ENCODE data around the gene PTPRG.

The PTPRG gene

GRCh38 chr3:62323241-62323640 lies 761.9 kb downstream of the PTPRG start:
- in situ Hi-C loops (cut with HindIII; ENCODE audit: low pct_unique_long_range_greater_than_20kb, low sequenced_read_pairs): no loop called here
- no peak for TF ChIP-seq JUND (IDR thresholded peaks at IDR 0.05; ENCODE audit: low read depth)
- DNase-seq (ENCODE audit: low read depth in 1 of 2, low spot score in 1 of 2): no peak

GRCh38 chr3:62325896-62326295 lies 764.5 kb downstream of the PTPRG start:
- no peak for TF ChIP-seq JUND (IDR thresholded peaks at IDR 0.05; ENCODE audit: low read depth)
- DNase-seq (ENCODE audit: low read depth in 1 of 2, low spot score in 1 of 2): peak in 1 of 2 experiments; percentile 9
- in situ Hi-C loops (cut with HindIII; ENCODE audit: low pct_unique_long_range_greater_than_20kb, low sequenced_read_pairs): no loop called here

- in situ Hi-C loops (cut with HindIII; ENCODE audit: low pct_unique_long_range_greater_than_20kb, low sequenced_read_pairs): no loop called here
- no peak for DNase-seq (ENCODE audit: low read depth in 1 of 2, low spot score in 1 of 2)
- TF ChIP-seq JUND (IDR thresholded peaks at IDR 0.05; ENCODE audit: low read depth): no peak
Measured at GRCh38 chr3:62329971-62330370, 768.6 kb downstream of the PTPRG start.

- no peak for DNase-seq (ENCODE audit: low read depth in 1 of 2, low spot score in 1 of 2)
- in situ Hi-C loops (cut with HindIII; ENCODE audit: low pct_unique_long_range_greater_than_20kb, low sequenced_read_pairs): no loop called here
Measured at GRCh38 chr3:62332017-62332416, 770.6 kb downstream of the PTPRG start.

GRCh38 chr3:62332835-62333244 lies 771.5 kb downstream of the PTPRG start:
- peak in 1 of 2 experiments; percentile 13 for DNase-seq (ENCODE audit: low read depth in 1 of 2, low spot score in 1 of 2)
- in situ Hi-C loops (cut with HindIII; ENCODE audit: low pct_unique_long_range_greater_than_20kb, low sequenced_read_pairs): no loop called here
- TF ChIP-seq JUND (IDR thresholded peaks at IDR 0.05; ENCODE audit: low read depth): no peak

More at GRCh38 chr3:62332017-62332416, 770.6 kb downstream of the PTPRG start:
- no peak for TF ChIP-seq JUND (IDR thresholded peaks at IDR 0.05; ENCODE audit: low read depth)

- in situ Hi-C loops (cut with HindIII; ENCODE audit: low pct_unique_long_range_greater_than_20kb, low sequenced_read_pairs): no loop called here
Measured at GRCh38 chr3:62335196-62335595, 773.8 kb downstream of the PTPRG start.

GRCh38 chr3:62343755-62344154 lies 782.4 kb downstream of the PTPRG start:
- in situ Hi-C loops (cut with HindIII; ENCODE audit: low pct_unique_long_range_greater_than_20kb, low sequenced_read_pairs): no loop called here
- TF ChIP-seq JUND (IDR thresholded peaks at IDR 0.05; ENCODE audit: low read depth): no peak
- no peak for DNase-seq (ENCODE audit: low read depth in 1 of 2, low spot score in 1 of 2)

More at GRCh38 chr3:62335196-62335595, 773.8 kb downstream of the PTPRG start:
- TF ChIP-seq JUND (IDR thresholded peaks at IDR 0.05; ENCODE audit: low read depth): no peak
- DNase-seq (ENCODE audit: low read depth in 1 of 2, low spot score in 1 of 2): no peak

Data from T47D (cell line).